GM12874 (cell line): ENCODE data around the gene WWOX.

Experiments
- TF ChIP-seq, protein P1 (sequence below): IDR thresholded peaks from 2 replicates; pipeline ENCODE4 v1.5.1; 2011; ENCODE audit warnings: low read depth, mild to moderate bottlenecking, control low read depth, low read length, moderate library complexity; ENCODE audit not compliant: insufficient read depth

The WWOX gene

DNA sequence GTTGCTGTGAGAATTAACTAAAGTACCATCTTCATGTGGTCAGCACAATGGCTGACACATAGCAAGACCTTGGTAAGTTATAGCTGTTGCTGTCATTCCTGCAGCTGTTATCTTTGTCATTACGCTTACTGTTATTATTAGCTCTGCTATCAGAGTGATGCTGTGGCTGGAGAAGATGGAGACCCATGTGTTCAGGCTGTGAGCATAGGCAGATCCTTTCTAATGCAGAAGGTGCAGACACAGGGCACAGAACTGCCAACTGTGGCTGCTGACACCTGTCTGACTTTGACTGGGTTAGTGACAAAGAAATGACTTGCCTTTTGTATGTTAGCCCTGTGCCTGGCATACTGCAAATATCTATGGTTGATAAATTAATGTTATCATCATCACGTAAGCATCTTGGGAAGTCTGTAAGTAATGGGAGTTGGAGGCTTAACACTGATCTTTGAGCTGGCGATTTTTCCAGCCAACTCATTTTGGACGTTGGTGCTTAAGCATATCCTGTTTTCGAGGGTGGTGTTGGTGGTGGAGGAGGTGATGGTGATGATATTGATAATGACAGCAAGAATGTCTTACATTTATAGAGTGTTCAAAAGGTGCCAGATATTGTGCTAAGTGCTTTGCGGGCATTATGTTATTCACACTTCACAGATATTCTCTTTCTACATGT is 695.3 kb downstream of the WWOX start:
- TF ChIP-seq, protein P1, sequence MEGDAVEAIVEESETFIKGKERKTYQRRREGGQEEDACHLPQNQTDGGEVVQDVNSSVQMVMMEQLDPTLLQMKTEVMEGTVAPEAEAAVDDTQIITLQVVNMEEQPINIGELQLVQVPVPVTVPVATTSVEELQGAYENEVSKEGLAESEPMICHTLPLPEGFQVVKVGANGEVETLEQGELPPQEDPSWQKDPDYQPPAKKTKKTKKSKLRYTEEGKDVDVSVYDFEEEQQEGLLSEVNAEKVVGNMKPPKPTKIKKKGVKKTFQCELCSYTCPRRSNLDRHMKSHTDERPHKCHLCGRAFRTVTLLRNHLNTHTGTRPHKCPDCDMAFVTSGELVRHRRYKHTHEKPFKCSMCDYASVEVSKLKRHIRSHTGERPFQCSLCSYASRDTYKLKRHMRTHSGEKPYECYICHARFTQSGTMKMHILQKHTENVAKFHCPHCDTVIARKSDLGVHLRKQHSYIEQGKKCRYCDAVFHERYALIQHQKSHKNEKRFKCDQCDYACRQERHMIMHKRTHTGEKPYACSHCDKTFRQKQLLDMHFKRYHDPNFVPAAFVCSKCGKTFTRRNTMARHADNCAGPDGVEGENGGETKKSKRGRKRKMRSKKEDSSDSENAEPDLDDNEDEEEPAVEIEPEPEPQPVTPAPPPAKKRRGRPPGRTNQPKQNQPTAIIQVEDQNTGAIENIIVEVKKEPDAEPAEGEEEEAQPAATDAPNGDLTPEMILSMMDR = no peak

DNA sequence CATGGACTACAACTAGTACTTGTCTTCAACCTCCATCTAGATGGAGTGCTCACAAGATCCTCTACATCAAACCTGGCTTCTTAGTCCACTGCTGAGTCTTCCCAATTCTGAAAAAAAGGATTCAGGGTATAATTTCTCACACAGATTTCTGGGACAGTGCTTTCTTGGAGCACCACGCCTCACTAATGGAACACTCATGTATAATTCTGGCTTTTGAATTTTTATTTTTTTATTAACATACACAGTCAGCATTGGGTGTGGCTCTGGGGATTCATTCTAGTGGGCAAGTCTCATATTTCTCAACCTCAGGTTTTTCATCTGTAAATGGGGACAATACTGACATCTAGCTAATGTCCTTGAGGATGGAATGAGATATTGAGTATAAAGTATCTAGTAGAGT is 696.0 kb downstream of the WWOX start:
- TF ChIP-seq, protein P1 = no peak

DNA sequence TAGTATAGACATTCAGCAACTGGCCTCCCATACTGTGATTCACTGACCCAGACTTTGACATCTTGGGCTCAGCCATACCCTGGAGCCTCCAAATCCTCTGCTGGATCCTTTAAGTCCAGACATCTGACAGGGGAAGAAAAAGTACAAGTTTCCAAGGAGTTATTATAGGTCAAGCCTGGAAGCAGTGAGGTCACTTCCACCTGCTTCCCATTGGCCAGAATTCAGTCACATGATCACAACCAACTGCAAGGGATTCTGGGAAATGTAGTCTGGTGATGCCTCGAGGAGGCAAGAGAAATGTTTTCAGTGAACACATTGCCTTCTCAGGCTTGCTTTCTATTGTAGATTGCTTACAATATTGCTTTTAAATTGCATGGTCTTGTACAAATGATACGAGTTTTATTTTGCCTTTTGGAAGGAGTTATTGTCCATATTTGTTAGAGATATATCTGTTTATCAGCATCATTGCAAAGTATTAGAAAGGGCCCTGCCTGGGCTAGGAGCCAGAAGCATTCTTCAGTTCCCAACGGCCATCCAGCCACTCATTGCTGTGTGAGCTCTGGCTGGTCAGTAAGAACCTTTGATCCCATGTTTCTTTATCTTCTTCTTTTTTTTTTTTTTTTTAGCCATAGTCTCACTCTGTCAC is 696.9 kb downstream of the WWOX start:
- TF ChIP-seq, protein P1 = no peak

DNA sequence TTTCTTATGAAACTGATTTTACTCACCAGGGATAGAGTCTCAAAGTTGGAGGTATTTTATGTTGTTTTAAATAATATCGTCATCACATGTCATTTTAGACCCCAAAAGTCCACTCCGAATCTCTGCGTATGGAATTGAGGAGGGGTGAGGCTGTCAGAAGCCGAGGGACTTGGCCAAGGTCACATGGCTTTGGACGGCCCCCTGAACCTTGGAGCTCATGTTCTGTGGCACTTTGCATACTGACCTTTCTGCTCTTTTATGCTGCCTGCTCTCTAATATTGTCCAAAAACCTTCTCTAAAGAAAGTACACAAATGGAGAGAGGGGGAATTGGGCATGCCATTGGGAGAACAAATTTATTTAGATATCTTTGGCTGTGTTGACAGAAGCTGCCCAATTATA is 700.0 kb downstream of the WWOX start:
- TF ChIP-seq, protein P1 = no peak

DNA sequence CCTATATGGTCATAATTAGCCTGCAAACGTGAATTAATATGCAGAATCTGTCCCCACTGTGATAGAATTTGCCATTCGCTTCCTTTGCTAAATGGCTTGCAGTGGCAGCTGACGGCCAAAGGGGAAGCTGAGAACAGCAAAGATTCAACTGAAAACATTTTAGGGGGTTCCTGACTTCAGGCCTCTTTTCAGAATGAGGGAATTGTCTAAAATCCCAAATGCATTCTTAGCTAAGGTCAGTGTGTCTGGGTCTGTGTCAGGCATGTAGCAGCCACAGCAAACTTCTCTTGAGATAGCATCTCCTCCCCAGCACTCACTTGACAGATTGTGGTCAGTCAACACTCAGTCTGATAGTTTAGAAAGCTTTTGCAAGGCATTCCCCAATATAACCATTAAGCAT is 701.1 kb downstream of the WWOX start:
- TF ChIP-seq, protein P1 = no peak

DNA sequence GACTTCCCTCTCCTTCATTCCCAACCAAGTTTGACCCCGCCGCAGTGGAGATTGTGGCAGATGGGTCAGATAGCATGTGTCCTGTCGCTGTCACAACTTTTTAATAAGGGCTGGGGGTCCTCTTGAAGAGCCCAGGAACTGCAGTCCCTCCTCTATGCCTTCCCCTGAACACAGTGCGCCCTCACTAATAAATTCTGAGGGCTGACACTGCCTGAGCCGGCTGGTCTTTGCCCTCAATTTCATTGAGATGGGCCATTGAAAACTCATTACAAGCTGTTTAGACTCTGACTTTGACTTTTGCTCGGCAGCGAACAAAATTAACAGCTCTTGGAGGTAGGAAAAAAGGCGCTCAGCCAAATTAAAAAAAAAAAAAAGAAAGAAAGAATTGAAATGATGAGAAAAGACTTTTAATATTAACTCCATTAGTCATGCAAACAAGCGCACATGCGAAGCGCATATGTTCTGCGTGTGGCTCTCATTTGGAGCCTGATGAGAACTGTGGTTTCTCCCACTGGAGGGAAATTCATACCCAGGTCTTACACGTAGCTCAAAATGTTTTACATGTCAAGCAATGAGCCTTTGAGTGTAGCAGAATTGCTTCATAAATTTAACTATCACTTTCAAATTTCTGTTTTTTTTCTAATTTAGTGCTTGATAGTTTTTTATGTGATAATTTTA is 704.7 kb downstream of the WWOX start:
- TF ChIP-seq, protein P1 = no peak

DNA sequence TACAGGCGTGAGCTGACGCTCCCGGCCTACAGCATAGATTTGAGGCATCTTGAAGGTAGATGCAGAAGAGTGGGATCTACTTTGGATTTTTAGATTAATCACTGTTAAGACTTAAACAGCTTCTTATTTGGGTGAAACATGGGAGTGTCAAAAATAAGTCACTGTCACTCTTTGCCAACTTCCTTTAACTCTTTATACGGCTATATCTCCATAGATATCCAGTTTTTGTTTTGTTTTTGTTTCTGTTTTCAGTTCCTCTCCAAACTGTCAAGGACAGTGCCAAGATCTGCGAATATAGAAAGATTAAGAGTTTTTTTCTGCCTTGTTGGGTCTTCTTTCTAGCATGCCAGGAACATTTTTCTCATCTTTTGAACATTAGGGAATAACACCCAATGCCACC is 706.1 kb downstream of the WWOX start:
- TF ChIP-seq, protein P1 = no peak
